SK-N-MC (cell line): ENCODE data around the gene DOCK9.

ENCODE experiments used
- EZH2 ChIP-seq: fragments of 200-600 bp; sonication (generic); IDR thresholded peaks from one replicate; pipeline ENCODE4 v1.6.1; 2017; ENCODE audit warnings: antibody characterized with exemption
- FOXP2 ChIP-seq: optimal IDR thresholded peaks from 2 replicates; pipeline ENCODE3; 2011; ENCODE audit warnings: mild to moderate bottlenecking, moderate library complexity; ENCODE audit not compliant: insufficient read depth; ENCODE audit errors: extremely low read length, control extremely low read depth
- POLR2AphosphoS5 ChIP-seq: IDR thresholded peaks from 2 replicates; pipeline ENCODE4 v1.6.1; 2012; ENCODE audit warnings: mild to moderate bottlenecking, low read depth, low read length, borderline replicate concordance

DNA sequence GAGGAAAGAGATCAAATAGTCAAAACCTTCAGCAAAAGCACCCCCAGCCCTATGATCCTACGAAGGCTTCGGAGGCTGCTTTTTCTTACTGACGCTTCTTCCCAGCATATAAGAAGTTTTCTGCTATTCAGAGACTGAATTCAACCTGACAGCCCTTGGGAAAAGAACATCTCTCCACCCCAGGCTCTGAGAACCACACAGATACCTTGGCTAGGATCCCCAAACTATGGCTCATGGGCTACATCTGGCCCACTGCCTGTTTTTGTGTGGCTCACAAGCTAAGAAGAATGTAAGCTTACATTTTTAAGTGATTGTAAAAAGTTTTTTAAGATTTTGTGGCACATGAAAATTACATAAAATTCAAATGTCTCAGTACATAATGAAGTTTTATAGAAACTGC lies 228.4 kb downstream of the DOCK9 start:
- TF ChIP-seq EZH2 (no peak), POLR2AphosphoS5 (no peak), FOXP2 (no peak)
